ENCODE data around the gene RBPMS2. TPM values are rescaled to one million over a fixed set of nuclear protein-coding genes. Genes with fewer than 3 reads are reported as not detected.
A peak's percentile ranks its signal among the peaks of the same experiment; 100 is the strongest.

Gene RBPMS2
- total RNA-seq (0.32 and 0.47 TPM in 2 replicates), polyA plus RNA-seq (0.63 and 0.74 TPM in 2 replicates), polyA minus RNA-seq (0.57 TPM in 1 of 2 replicates, not detected in the other)
- 0.12 TPM for total RNA-seq (2013)

- TF ChIP-seq, protein P1, sequence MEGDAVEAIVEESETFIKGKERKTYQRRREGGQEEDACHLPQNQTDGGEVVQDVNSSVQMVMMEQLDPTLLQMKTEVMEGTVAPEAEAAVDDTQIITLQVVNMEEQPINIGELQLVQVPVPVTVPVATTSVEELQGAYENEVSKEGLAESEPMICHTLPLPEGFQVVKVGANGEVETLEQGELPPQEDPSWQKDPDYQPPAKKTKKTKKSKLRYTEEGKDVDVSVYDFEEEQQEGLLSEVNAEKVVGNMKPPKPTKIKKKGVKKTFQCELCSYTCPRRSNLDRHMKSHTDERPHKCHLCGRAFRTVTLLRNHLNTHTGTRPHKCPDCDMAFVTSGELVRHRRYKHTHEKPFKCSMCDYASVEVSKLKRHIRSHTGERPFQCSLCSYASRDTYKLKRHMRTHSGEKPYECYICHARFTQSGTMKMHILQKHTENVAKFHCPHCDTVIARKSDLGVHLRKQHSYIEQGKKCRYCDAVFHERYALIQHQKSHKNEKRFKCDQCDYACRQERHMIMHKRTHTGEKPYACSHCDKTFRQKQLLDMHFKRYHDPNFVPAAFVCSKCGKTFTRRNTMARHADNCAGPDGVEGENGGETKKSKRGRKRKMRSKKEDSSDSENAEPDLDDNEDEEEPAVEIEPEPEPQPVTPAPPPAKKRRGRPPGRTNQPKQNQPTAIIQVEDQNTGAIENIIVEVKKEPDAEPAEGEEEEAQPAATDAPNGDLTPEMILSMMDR (IDR thresholded peaks at IDR 0.05) = no peak
- TF ChIP-seq EZH2 (IDR thresholded peaks at IDR 0.05; ENCODE audit: borderline replicate concordance, insufficient read depth, low read depth, low read length, poor library complexity, severe bottlenecking) = no peak
- Histone ChIP-seq H3K4me1 (ENCODE audit: control insufficient read depth in 2 of 2, insufficient read depth in 2 of 2, low read length in 2 of 2) (peaks cover 12% of the 10 kb centered on the region in 2 donors), H2AFZ (ENCODE audit: insufficient read depth, low read depth, low read length, poor library complexity, severe bottlenecking) (peak within 1 kb of the TSS; percentile 65), H3K4me3 (ENCODE audit: control extremely low read depth in 1 of 5, extremely low read depth in 1 of 5, insufficient read depth in 1 of 5, low read depth in 2 of 5, low read length in 4 of 5) (peak within 1 kb of the TSS in 3 of 5 experiments; percentile 42 to 60 (median 53)), H3K27ac (ENCODE audit: low read length in 2 of 2) (no peak within 1 kb of the TSS), H3K36me3 (replicated peaks in 1 of 2; ENCODE audit: control extremely low read depth in 1 of 2, control insufficient read depth in 1 of 2, extremely low read depth in 1 of 2, insufficient read depth in 2 of 2, low read length in 1 of 2) (no peaks in the 10 kb centered on the region), H3K9me3 (ENCODE audit: control extremely low read depth in 1 of 3, control insufficient read depth in 2 of 3, insufficient read depth in 1 of 3, low read length in 2 of 3) (peaks cover 0 to 3% (median 0%) of the 10 kb centered on the region in 3 donors), H4K20me1 (ENCODE audit: control insufficient read depth, insufficient read depth, low read length, poor library complexity, severe bottlenecking) (no peaks in the 10 kb centered on the region), H3K4me2 (replicated peaks; ENCODE audit: low read depth, low read length, poor library complexity, severe bottlenecking) (peak within 1 kb of the TSS; percentile 97), H3K9ac (ENCODE audit: low read length) (peak within 1 kb of the TSS; percentile 58), H3K27me3 (replicated peaks in 1 of 4; ENCODE audit: control extremely low read depth in 1 of 4, control insufficient read depth in 3 of 4, insufficient read depth in 4 of 4, low read length in 3 of 4) (peaks cover 0 to 38% (median 19%) of the 10 kb centered on the region in 4 experiments), H3K79me2 (ENCODE audit: control insufficient read depth, insufficient read depth, low read length) (no peaks in the 10 kb centered on the region)
- POLR2A ChIA-PET = interaction anchor here (0.5 kb wide), 1 partner anchor 9 kb away, joined by 6 read pairs; no protein-coding TSS in a partner anchor
- peaks cover 25% of the 10 kb centered on the region for H3K27me3 Mint-ChIP-seq
- intact Hi-C loops (cut with micrococcal nuclease) = no loop called here
- CTCF ChIA-PET = interaction anchor here (1.0 kb wide), 1 partner anchor 34 kb away, joined by 3 read pairs; no protein-coding TSS in a partner anchor
- H3K27ac Mint-ChIP-seq = no peak within 1 kb of the TSS
- ATAC-seq (ENCODE audit: low read depth) (peak; percentile 46), DNase-seq (peak; percentile 26)
- peaks cover 11% of the 10 kb centered on the region for H3K4me1 Mint-ChIP-seq
- peak within 1 kb of the TSS; percentile 84 for H3K4me3 Mint-ChIP-seq
- under 1% methylated on average over 80 of the region's 90 CpGs for WGBS (ENCODE audit: insufficient coverage)
- H3K9me3 Mint-ChIP-seq (ENCODE audit: insufficient read depth) = no peaks in the 10 kb centered on the region
Measured at GRCh38 chr15:64775551-64776401, at the start of gene RBPMS2. Gene RBPMS2 (minus strand): TSS chr15:64775589. CDS start chr15:64775319, 270 bp downstream.

Data from B cell (primary cell).